HCT116 (cell line): ENCODE results near the gene FAM83E. TPM values are rescaled to one million over a fixed set of nuclear protein-coding genes. Genes with fewer than 3 reads are reported as not detected.

ENCODE experiments used
- ATAC-seq: fragments of 200-7000 bp; cut with Tn5 transposase; 2 replicates; pipeline ENCODE4 v1.9.1; 2020; ENCODE audit warnings: mild to moderate bottlenecking, moderate library complexity
- BruUV-seq: library from RNA; stranded (reverse); fragments of 400-500 nt; replicated peaks from 2 replicates; lab custom pipeline; 2021; lab: Mats Ljungman, UMichigan
- CTCF ChIA-PET: fragments of 300-600 bp; sonication (Branson Sonifier 250); formaldehyde crosslinking; loops from one replicate; lab custom pipeline; 2021; ENCODE audit warnings: antibody characterized with exemption; lab: Charles Lee
- POLR2A ChIA-PET: fragments of 300-600, 350-600 bp; sonication (Branson Sonifier 250); formaldehyde crosslinking; loops from one replicate; lab custom pipeline; 2021; ENCODE audit warnings: antibody characterized with exemption; lab: Charles Lee
- RAD21 ChIA-PET, 2 experiments: fragments of 300-600 bp; sonication (Branson Sonifier 250); formaldehyde crosslinking; loops; one replicate each; lab custom pipeline; 2023; ENCODE audit warnings: low total read pairs in 2 of 2; ENCODE audit not compliant: uncharacterized antibody in 2 of 2, unreplicated experiment in 2 of 2, low non-redundant PET in 1 of 2; lab: Charles Lee
- DNase-seq: peaks from one replicate; pipeline ENCODE4 v3.0.0-alpha.2; 2010; ENCODE audit warnings: low read depth, low spot score
- H2AFZ ChIP-seq: fragments of 200-600 bp; shearing (Covaris generic), sonication (generic); 2 replicates; pipeline ENCODE4 v1.6.1; 2017; ENCODE audit warnings: low read depth, mixed run types, mixed read lengths, antibody characterized with exemption, low read length; ENCODE audit not compliant: poor library complexity, severe bottlenecking
- H3K27ac ChIP-seq: 2 replicates; pipeline ENCODE4 v1.5.1; 2012; ENCODE audit warnings: low read depth, low read length
- H3K27me3 ChIP-seq: fragments of 200-600 bp; sonication (generic); 2 replicates; pipeline ENCODE4 v1.6.1; 2016; ENCODE audit warnings: mixed run types, low read length, mixed read lengths; ENCODE audit not compliant: insufficient read depth
- H3K36me3 ChIP-seq, 2 experiments: fragments of 200-500 bp in 1 of 2; fragments of 200-600 bp in 1 of 2; sonication (Bioruptor generic) in 1 of 2; sonication (generic) in 1 of 2; 2 replicates each; pipeline versions ENCODE4 v1.5.1 to v1.6.1; 2014 to 2016; ENCODE audit warnings: low read length in 2 of 2, inconsistent platforms in 1 of 2, mixed read lengths in 1 of 2, mixed run types in 1 of 2; ENCODE audit not compliant: insufficient read depth in 2 of 2, control insufficient read depth in 1 of 2
- H3K4me1 ChIP-seq, 2 experiments: fragments of 200-600 bp in 1 of 2; sonication (generic) in 1 of 2; 2 replicates each; pipeline versions ENCODE4 v1.5.1 to v1.6.1; 2012 to 2017; ENCODE audit warnings: low read length in 2 of 2, inconsistent platforms in 1 of 2, mild to moderate bottlenecking in 1 of 2, mixed read lengths in 1 of 2, mixed run types in 1 of 2, moderate library complexity in 1 of 2; ENCODE audit not compliant: insufficient read depth in 2 of 2, control insufficient read depth in 1 of 2
- H3K4me2 ChIP-seq: fragments of 200-600 bp; sonication (generic); 2 replicates; pipeline ENCODE4 v1.6.1; 2017; ENCODE audit warnings: mixed run types, low read length, mixed read lengths
- H3K4me3 ChIP-seq, 2 experiments: fragments of 200-600 bp in 1 of 2; sonication (generic) in 1 of 2; replicated peaks in 1 of 2; 2 replicates each; pipeline ENCODE4 v1.5.1; 2011 to 2016; ENCODE audit warnings: low read length in 2 of 2, control low read depth in 1 of 2, low read depth in 1 of 2, mild to moderate bottlenecking in 1 of 2, mixed read lengths in 1 of 2, mixed run types in 1 of 2
- H3K79me2 ChIP-seq: fragments of 200-600 bp; sonication (generic); 2 replicates; pipeline ENCODE4 v1.6.1; 2017; ENCODE audit warnings: mild to moderate bottlenecking, mixed run types, low read length, moderate library complexity, mixed read lengths; ENCODE audit not compliant: insufficient read depth
- H3K9ac ChIP-seq: fragments of 200-600 bp; sonication (generic); 2 replicates; pipeline ENCODE4 v1.6.1; 2016; ENCODE audit warnings: low read length, mixed read lengths
- H3K9me2 ChIP-seq: fragments of 200-600 bp; sonication (generic), shearing (Covaris generic); 2 replicates; pipeline ENCODE4 v1.6.1; 2017; ENCODE audit warnings: mixed run types, mild to moderate bottlenecking, moderate library complexity; ENCODE audit not compliant: insufficient read depth
- H3K9me3 ChIP-seq, 2 experiments: fragments of 200-500 bp in 1 of 2; fragments of 200-600 bp in 1 of 2; sonication (Bioruptor generic) in 1 of 2; sonication (generic) in 1 of 2; 2 replicates each; pipeline ENCODE4 v1.6.1; 2014 to 2017; ENCODE audit warnings: low read length in 2 of 2, mixed read lengths in 2 of 2, inconsistent platforms in 1 of 2, low read depth in 1 of 2, mild to moderate bottlenecking in 1 of 2, mixed run types in 1 of 2, moderate library complexity in 1 of 2; ENCODE audit not compliant: control insufficient read depth in 1 of 2, insufficient read depth in 1 of 2
- H4K20me1 ChIP-seq: fragments of 200-600 bp; sonication (generic), shearing (Covaris generic); 2 replicates; pipeline ENCODE4 v1.6.1; 2017; ENCODE audit warnings: mixed run types, mild to moderate bottlenecking, moderate library complexity; ENCODE audit not compliant: insufficient read depth
- ATF3 ChIP-seq: IDR thresholded peaks from 2 replicates; pipeline ENCODE4 v1.6.1; 2012
- CBX3 ChIP-seq: IDR thresholded peaks from 2 replicates; pipeline ENCODE4 v1.6.1; 2012; ENCODE audit warnings: low read depth
- CEBPB ChIP-seq: IDR thresholded peaks from 2 replicates; pipeline ENCODE4 v1.6.1; 2012; ENCODE audit warnings: low read depth
- EGR1 ChIP-seq: IDR thresholded peaks from 2 replicates; pipeline ENCODE4 v1.6.1; 2012; ENCODE audit warnings: low read depth
- ELF1 ChIP-seq: IDR thresholded peaks from 2 replicates; pipeline ENCODE4 v1.6.1; 2012; ENCODE audit warnings: low read depth, borderline replicate concordance
- EZH2phosphoT487 ChIP-seq: fragments of 200-600 bp; IDR thresholded peaks from 2 replicates; pipeline ENCODE4 v1.6.1; 2018; ENCODE audit warnings: antibody characterized with exemption, borderline replicate concordance
- FOSL1 ChIP-seq: IDR thresholded peaks from 2 replicates; pipeline ENCODE4 v1.6.1; 2012; ENCODE audit warnings: low read depth
- JUND ChIP-seq: IDR thresholded peaks from 2 replicates; pipeline ENCODE4 v1.6.1; 2012
- MAX ChIP-seq: IDR thresholded peaks from 2 replicates; pipeline ENCODE4 v1.6.1; 2012
- REST ChIP-seq: IDR thresholded peaks from 2 replicates; pipeline ENCODE4 v1.6.1; 2012; ENCODE audit warnings: low read depth
- SIN3A ChIP-seq: IDR thresholded peaks from 2 replicates; pipeline ENCODE4 v1.6.1; 2012; ENCODE audit warnings: low read depth
- SRF ChIP-seq: IDR thresholded peaks from 2 replicates; pipeline ENCODE4 v1.6.1; 2012; ENCODE audit warnings: low read depth
- YY1 ChIP-seq: IDR thresholded peaks from 2 replicates; pipeline ENCODE4 v1.6.1; 2011; ENCODE audit warnings: low read length, low read depth, moderate library complexity, mild to moderate bottlenecking; ENCODE audit not compliant: insufficient replicate concordance; ENCODE audit errors: extremely low read depth
- ZFX ChIP-seq: fragments of 450-650 bp; IDR thresholded peaks from 2 replicates; pipeline ENCODE4 v1.6.1; 2017
- ZNF274 ChIP-seq: fragments of 200-500 bp; sonication (Bioruptor generic); IDR thresholded peaks from 2 replicates; pipeline ENCODE4 v1.6.1; 2014; ENCODE audit warnings: mild to moderate bottlenecking, low read depth, low read length, inconsistent platforms
- intact Hi-C: fragments of 100-400 bp; cut with micrococcal nuclease; formaldehyde crosslinking; loops from 2 replicates; pipeline ENCODE4 v1.10.0; 2022
- total RNA-seq: library from RNA; stranded (reverse); gene quantifications from one replicate; pipeline ENCODE4 v1.2.1, GENCODE V29; 2021; ENCODE audit not compliant: unreplicated experiment

Gene FAM83E
- total RNA-seq, 1 experiment from 2014 or later: 6.8 TPM

- RAD21 ChIA-PET: no interaction called here
- no peaks in the 10 kb centered on the region for H3K27me3 ChIP-seq
- CTCF ChIA-PET: interaction anchor here (1.0 kb wide), 2 partner anchors 19 to 178 kb away, joined by 3 read pairs; partner anchors contain the start of gene KDELR1
- ATAC-seq: no peak
- POLR2A ChIA-PET: interaction anchor here (0.7 to 2.1 kb wide), 2 partner anchors 11 to 16 kb away, joined by 3 to 14 read pairs; no protein-coding TSS in a partner anchor
- H3K9me3 ChIP-seq: no peaks in the 10 kb centered on the region
- no peaks in the 10 kb centered on the region for H3K36me3 ChIP-seq
- peak overlapping the region; percentile 46 for H3K27ac ChIP-seq
- no peaks in the 10 kb centered on the region for H3K9me2 ChIP-seq
- peaks cover 58 to 91% of the 10 kb centered on the region in 2 experiments for H3K4me1 ChIP-seq
- H3K4me3 ChIP-seq: no peak overlapping the region
- H4K20me1 ChIP-seq: no peaks in the 10 kb centered on the region
- H2AFZ ChIP-seq: peak overlapping the region; percentile 66
- no TSS peak for BruUV-seq
- DNase-seq: no peak
- H3K4me2 ChIP-seq: peak overlapping the region; percentile 35
- no peaks in the 10 kb centered on the region for H3K79me2 ChIP-seq
- intact Hi-C loops: loop anchor here (2.0 kb wide), 1 partner anchor 27 kb away; no protein-coding TSS in a partner anchor
- TF ChIP-seq EGR1: no peak
- TF ChIP-seq ATF3: no peak
- no peak for TF ChIP-seq EZH2phosphoT487
- peak overlapping the region; percentile 34; the same call in 1 of the 2 replicates for H3K9ac ChIP-seq
Measured at GRCh38 chr19:48569814-48570213, 45.1 kb downstream of the FAM83E start.

- H2AFZ ChIP-seq: peak overlapping the region; percentile 19
- H3K27ac ChIP-seq: peak overlapping the region; percentile 96
- no TSS peak for BruUV-seq
- H3K4me3 ChIP-seq: peak overlapping the region; percentile 40 to 51
- H3K36me3 ChIP-seq: no peaks in the 10 kb centered on the region
- H3K9me2 ChIP-seq: no peaks in the 10 kb centered on the region
- no peaks in the 10 kb centered on the region for H3K27me3 ChIP-seq
- POLR2A ChIA-PET: interaction anchor here (0.7 to 2.1 kb wide), 5 partner anchors 10 to 54 kb away, joined by 3 to 14 read pairs (median 7); no protein-coding TSS in a partner anchor
- intact Hi-C loops: loop anchor here (2.0 kb wide), 1 partner anchor 26 kb away; no protein-coding TSS in a partner anchor
- peak overlapping the region; percentile 78 for H3K4me2 ChIP-seq
- H3K9ac ChIP-seq: peak overlapping the region; percentile 68
- DNase-seq (peak; percentile 83), ATAC-seq (peak; percentile 89)
- RAD21 ChIA-PET: interaction anchor here (0.6 to 1.0 kb wide), 4 partner anchors 16 to 150 kb away, joined by 3 to 4 read pairs (median 4); no protein-coding TSS in a partner anchor
- H4K20me1 ChIP-seq: no peaks in the 10 kb centered on the region
- no peaks in the 10 kb centered on the region for H3K79me2 ChIP-seq
- CTCF ChIA-PET: interaction anchor here (0.7 to 1.7 kb wide), 4 partner anchors 16 to 254 kb away, joined by 3 to 7 read pairs (median 3); no protein-coding TSS in a partner anchor
- no peaks in the 10 kb centered on the region for H3K9me3 ChIP-seq
- H3K4me1 ChIP-seq: peaks cover 55 to 92% of the 10 kb centered on the region in 2 experiments
- no peak for TF ChIP-seq YY1
- TF ChIP-seq ELF1: no peak
- no peak for TF ChIP-seq EGR1
- peak; percentile 94 for TF ChIP-seq FOSL1
- no peak for TF ChIP-seq SRF
- no peak for TF ChIP-seq REST
- no peak for TF ChIP-seq ZNF274
- TF ChIP-seq EZH2phosphoT487: no peak
- TF ChIP-seq CBX3: peak; percentile 84; the same call in 1 of the 2 replicates
- no peak for TF ChIP-seq SIN3A
- no peak for TF ChIP-seq ATF3
- TF ChIP-seq CEBPB: no peak
- TF ChIP-seq MAX: 0 out of 2 replicates have a peak, but pooled peaks have one; percentile 57
- peak; percentile 90 for TF ChIP-seq JUND
- no peak for TF ChIP-seq ZFX
Measured at GRCh38 chr19:48568345-48568886, 46.5 kb downstream of the FAM83E start.
